ENCODE data around the gene MRPL45.

The MRPL45 gene

DNA sequence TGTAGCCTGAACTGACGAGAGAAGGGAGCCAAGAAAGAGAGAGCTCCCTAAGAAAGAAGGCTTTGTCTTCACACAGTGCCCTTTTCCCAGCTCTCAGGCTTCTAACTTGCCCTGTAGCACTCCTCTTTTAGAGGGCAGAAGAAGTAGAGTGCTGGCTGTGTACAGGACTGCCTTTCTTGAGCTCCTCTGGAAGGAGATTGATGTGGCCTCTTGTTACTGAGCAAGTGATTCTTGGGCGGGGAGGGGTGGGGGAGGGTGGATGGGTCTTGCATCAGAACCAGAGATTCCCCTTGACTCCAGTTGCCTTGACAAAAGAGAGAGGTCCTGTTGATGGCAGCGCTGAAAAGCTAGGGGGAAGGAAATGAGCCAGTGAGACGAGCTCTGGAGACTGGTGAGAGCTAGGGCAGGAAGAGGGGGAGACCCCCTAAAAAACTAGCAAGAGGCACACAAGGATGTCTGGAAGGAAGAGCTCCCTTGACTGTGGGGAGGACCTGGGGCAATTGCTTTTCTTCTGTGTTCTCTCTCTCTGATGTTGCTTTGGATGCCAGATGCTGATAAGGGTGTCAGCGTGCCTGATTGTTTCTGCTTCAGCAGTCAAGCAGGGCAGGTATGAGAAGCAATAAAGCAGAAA is 28.4 kb downstream of the MRPL45 start:
- no peak for DNase-seq

DNA sequence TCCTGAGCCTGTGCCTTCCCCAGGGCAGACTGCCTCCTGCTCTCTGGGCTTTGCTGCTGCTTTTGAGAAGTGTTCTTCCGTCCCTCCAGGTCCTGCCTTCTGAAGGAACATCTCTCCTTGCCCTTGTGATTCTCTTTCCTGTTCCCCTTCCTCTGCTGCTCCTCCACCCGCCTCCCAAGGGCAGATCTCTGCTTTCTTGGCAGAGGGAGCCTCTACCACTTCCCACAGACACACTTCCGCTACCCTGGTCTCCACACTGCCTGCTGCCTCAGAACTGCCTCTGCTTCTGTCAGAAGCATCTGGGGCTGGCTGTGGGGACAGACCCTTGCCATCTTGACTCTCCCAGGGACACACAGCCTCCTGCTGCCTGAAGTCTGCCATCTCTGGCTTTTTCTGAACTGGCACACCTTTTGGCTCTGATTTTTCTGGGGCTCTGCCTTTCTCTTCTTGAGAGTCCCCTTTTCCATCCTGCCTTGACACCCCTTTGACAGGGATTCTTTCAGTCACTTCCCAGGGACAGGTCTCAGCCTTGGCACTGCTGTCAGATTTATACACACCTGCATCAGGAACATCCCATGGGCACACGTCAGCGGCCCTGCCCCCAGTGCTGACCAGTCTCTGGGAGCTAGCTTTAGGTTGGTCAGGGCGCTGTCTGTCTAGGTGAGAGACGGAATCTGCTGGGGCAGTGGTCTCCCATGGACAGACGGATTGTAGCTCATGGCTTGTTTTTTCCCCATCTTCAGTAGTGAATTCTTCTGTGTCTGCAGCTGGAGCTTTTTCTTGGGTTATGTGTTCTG is 30.2 kb downstream of the MRPL45 start:
- no peak for DNase-seq

DNA sequence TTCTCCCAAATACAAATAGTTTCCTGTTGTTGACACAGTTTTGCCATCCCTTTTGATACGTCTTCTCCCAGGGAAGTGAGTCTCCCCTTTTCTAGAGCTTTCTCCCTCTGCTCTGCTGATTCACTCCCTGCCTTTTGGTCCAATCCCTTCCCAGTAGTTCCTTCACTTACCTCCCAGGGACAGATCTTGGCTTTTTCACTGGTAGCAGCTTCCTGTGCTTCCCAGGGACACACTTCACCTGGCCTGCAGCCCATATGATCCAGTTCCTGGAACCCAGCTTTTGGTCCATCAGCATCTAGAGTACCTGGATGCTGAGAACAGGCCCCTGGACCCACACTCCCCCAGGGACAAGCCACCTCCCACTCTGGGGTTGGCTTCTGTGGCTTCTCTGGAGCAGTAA is 31.0 kb downstream of the MRPL45 start:
- DNase-seq: no peak

- DNase-seq: no peak
Observed at GRCh38 chr17:38328620-38329019, 31.7 kb downstream of the MRPL45 start.

DNA sequence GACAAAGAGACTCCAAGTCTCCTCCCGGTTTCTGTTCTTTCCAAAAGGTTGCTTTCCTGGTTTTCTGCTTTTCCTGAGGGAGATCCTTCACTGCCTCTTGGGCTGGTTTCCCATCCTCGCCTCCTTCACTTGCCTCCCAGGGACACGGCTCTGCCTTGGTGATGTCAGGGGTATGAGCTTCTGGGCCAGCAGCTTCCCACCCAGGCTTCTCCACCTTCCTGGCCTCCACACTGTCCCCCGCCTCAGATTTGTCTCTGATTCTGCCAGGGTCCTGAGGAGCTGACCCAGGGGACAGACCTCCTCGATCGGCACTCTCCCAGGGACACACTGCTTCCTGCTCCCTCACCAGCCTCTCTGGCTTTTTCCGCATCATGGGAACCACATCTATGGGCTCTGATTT is 32.3 kb downstream of the MRPL45 start:
- DNase-seq: no peak

GRCh38 chr17:38329808-38330730 is 33.1 kb downstream of the MRPL45 start:
- no peak for DNase-seq

DNA sequence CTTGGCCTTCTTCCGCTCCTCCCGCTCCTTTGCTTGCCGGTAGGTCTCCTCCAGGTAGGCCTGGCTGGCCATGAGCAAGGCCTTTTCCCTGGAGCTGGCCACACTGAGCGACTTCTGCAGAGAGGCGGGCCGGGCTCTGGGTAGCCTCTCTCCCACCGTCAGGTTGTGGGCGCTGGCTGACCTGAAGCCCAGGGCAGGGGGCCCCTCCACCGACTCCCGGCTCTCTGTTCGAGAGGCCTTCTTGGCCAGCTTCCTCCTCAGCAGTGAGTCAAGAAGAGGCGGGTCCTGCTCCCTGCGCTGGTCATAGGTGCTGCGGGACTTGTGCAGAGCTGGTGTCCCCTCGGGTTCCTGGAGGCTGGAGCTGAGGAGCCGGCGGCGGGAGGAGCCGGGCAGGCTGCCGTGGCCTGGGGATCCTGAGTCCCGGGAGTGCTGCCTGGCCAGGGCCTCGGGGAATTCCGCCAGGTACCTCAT is 34.0 kb downstream of the MRPL45 start:
- DNase-seq: no peak

DNA sequence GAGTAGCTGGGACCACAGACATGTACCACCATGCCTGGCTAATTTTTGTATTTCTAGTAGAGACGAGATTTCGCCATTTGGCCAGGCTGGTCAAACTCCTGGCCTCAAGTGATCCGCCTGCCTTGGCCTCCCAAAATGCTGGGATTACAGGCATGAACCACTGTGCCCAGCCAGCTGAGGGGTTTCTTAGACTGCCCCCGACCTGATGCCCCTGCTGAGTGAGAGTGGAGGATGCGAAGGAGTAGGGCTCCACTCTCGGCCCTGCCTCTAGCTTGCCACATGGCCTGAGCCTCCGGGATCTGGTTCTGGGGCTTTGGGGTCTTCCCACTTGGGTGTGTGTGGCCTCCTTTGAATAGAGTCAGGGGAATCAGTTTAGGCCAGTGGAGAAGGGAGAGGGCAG is 35.8 kb downstream of the MRPL45 start:
- no peak for DNase-seq

GRCh38 chr17:38333635-38334295 is 36.8 kb downstream of the MRPL45 start:
- no peak for DNase-seq

- DNase-seq: no peak
Observed at GRCh38 chr17:38334480-38335364, 37.8 kb downstream of the MRPL45 start.

- DNase-seq: no peak
Observed at GRCh38 chr17:38336838-38337237, 39.9 kb downstream of the MRPL45 start.

- DNase-seq: no peak
Observed at GRCh38 chr17:38338053-38338452, 41.1 kb downstream of the MRPL45 start.

DNA sequence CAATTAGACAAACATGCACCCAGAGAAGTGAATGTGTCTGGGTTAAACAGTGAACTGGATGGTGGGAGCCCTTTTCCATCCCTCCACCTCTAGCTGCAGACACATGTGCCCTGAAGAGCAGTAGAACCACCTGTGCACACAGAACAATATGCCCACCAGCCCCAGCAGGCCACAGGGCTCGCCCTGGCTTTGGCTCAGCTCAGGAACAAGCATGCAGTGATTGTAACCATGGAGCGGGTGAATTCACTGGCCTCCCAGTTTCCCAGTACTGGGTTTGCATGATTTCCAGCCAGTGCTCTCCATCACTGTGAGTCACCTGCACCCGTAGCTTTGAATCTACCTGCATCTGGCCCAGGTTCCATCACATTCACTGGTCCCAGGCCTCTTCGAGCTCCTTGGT is 41.6 kb downstream of the MRPL45 start:
- DNase-seq: no peak

- no peak for DNase-seq
Observed at GRCh38 chr17:38339891-38340290, 42.9 kb downstream of the MRPL45 start.

- DNase-seq: peak; percentile 73
Observed at GRCh38 chr17:38341035-38341721, 44.2 kb downstream of the MRPL45 start.

- no peak for DNase-seq
Observed at GRCh38 chr17:38342886-38343607, 46.1 kb downstream of the MRPL45 start.

DNA sequence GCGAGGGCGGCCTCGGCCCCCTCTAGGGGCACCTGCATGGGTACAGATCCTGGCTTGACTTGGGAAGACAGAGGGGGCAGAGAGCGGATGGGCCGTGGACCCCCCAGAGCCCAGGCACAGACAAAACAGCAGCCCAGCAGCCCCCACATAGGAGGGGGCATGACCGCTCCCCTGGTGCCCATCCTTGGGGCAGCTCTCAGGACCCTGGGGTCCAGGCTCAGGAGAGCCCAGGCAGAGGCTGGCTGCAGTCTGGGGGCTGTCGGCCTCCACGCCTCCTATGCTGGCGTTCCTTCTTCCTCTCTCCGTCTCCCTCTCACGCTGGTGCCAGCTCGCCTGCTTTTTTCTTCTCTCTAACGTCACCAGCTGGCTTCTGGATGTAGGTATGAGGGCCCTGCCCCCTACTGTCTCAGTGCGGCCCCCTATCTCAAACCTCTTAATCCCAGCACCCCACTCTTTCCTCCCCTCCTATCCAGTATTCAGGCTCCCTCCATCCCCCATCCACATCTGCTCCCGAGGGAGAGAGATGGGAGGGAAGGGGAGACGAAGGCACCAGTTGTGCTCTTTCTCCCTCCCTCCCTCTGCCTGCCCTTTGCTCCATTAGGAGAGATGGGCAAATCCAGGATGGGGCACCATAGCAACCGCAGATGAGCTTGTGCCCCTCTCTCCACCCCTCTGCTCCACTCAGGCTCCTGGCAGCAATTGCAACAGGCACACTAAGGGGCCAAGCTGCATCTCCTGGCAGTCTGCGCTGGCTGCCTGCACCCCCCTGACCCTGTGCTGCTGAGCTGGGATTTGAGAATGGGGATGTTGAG is 46.8 kb downstream of the MRPL45 start, which contains the start of gene GPR179:
TSS of gene GPR179 (minus strand) at position 349 of the 812 bp plus-strand sequence. CDS start at position 182, 167 bp downstream.
- DNase-seq: no peak

DNA sequence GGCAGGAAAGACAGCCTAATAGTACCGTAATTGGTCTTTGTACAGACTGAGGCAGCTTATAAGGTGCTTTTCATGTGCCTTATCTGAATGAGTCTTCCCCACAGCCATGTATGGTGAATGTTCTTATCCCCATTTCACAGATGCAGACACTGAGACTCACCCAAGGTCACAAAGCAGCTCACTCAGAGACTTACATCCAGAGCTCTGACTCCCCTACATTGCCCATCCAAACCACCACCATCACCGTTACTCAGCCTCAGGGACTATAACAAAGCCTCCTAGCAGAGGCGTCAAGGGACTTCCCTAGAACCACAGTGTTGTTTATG is 47.4 kb downstream of the MRPL45 start:
- no peak for DNase-seq

- DNase-seq: no peak
Observed at GRCh38 chr17:38345743-38346142, 48.8 kb downstream of the MRPL45 start.

All from NCI-H1417 treated with DMSO at 0.1 percent for 48 hours (cell line).